ENCODE data around the gene RCAN3.
"Not testable (repeated sequence)": the region's sequence is repeated elsewhere in the genome, so short reads cannot be mapped to it uniquely, and the experiment has no call there.

Gene RCAN3

DNA sequence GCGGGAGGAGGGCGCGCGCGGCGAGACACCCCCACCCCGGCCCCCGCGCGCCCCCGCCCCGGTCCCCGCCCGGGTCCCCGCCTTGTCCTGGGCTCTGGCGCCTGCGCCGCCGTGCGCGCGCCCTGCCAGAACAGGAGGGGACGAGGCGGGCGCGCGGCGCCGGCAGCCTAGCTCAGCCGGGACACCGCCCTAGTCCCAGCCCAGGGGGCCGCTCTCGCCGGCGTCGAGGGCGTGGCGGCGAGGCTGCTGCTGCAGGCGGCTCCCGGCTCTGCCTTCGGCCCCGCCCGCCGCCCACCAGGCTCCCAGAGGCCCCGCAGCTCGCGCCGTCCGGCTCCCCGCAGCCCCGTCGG is at the start of gene RCAN3:
RCAN3 (plus strand) TSS at position 128 of the 350 bp plus-strand sequence. CDS start 11,537 bp downstream, outside the sequence.
- peak; percentile 65 to 85 (median 68) for DNase-seq

- DNase-seq, result no peak
Observed at GRCh38 chr1:24452922-24453485, 49.6 kb upstream of the RCAN3 start.

- no peak for DNase-seq
Observed at GRCh38 chr1:24454673-24455072, 48.0 kb upstream of the RCAN3 start.

DNA sequence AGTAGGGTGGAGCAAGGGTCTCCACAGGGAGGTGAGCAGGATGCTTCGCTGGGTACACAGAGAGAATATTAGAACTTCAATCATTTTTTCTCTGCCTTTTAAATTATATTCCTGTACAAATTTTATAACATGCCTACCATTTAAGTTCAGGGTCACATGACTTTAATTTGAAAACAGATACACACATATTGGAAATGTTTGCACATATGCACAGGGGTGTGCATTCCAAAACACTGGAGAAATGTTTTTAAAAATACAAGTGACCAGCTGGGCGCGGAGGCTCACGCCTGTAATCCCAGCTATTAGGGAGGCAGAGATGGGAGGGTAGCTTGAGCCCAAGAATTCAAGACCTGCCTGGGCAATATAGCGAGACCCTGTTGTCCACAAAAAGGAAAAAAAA is 47.4 kb upstream of the RCAN3 start:
- no peak for DNase-seq

GRCh38 chr1:24457866-24458265 is 44.8 kb upstream of the RCAN3 start:
- no peak for DNase-seq

DNA sequence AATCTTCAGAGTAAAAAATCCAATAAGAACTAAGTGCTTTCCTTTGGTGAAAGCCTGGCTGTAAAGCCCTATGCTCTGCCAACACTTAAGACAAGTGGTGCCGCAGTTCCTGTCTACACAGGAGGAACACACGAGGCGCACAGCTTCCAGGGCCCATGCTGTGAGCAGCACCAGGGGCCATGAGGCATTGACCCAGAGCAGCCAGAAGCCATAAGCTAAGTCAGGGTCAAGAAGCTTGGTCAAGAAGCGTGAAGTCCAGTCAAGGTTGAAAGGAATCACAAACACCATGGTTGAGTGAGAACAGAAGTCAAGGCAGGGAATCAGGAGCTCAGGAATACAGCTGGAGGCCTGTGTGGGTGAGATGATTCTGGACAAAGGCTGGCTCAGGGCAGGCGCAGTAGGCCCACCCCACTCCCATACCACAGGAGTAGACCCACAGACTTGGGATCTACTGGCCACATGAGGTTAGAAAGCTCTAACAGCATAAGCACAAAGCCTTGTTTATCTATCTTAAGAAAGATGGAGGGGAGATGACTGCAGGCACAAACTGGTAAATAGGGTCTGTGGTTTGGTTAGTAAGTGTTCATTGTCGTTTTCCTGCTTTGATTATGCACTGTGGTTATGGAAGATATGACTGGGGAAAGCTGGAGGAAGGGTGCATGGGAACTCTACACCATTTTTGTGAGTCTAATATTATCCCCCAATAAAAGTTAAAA is 42.9 kb upstream of the RCAN3 start:
- no peak for DNase-seq

- not testable (repeated sequence) for DNase-seq
Observed at GRCh38 chr1:24462128-24462527, 40.5 kb upstream of the RCAN3 start.

GRCh38 chr1:24463776-24464735 is 38.6 kb upstream of the RCAN3 start:
- no peak for DNase-seq

DNA sequence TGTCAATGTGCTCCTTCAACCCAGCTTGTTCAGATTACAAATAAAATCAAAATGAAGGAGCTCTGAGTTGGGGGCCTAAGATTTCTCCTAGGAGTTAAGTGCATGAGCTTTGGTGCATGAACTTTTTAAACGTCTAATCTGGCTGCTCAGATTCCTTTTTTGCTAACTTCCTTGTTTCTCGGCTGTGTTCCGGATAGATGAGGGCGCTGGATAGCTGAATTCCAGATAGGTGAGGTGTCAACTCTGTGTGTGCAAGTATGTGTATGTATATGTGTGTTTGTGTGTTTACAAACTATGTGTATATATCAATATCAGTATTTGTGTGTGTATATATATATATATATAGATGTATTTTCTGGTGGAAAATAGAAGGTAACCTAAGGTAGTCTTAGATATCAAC is 37.5 kb upstream of the RCAN3 start:
- no peak for DNase-seq

DNA sequence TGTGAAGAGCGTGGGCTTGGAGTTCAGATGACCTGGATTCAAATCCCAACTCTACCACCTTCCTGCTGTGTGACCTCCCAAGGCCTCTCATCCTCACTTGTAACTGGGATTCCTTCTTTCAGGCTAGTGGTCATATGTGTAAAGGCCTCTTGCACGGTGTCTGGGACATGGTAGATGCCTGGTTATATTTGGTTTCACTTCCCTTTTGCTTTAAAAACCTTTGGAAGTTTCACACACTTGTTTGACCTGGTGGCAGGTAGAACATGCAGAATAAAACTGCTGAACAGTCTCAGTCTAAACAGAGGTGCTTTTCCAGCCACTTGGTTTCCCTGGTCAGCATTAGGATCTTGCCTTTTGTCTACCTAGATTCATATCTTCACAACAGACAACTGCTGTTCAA is 37.0 kb upstream of the RCAN3 start:
- no peak for DNase-seq

DNA sequence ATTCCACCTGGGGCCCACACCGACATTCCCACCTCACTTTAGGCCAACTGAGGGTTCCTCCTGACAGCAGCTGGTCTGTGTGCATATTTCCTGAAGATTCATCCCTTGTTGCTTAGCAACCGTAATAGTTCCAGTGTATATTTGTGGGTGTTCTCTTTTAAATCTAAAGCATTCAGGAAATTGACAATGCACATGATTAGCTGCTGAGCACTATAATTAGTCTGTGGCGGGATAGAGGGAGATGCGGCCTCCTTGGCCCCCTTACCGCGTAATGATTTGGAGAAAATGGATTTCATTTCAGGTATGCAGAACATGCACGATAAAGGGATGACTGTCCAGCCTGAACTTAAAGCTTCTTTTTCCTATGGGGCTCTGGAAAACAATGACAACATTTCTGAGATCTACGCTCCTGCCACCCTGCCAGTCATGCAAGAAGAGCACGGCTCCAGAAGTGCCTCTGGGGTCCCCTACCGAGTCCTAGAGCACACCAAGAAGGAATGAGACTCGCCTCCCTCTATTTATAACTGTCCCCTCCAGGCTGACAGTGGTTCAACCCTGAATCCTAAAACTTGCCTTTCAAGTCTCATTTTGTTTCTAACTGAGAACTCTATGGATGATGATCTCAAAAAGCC is 33.8 kb upstream of the RCAN3 start:
- DNase-seq, result no peak

GRCh38 chr1:24470592-24470991 is 32.0 kb upstream of the RCAN3 start:
- no peak for DNase-seq

- DNase-seq, result no peak
Observed at GRCh38 chr1:24472527-24473251, 29.9 kb upstream of the RCAN3 start.

DNA sequence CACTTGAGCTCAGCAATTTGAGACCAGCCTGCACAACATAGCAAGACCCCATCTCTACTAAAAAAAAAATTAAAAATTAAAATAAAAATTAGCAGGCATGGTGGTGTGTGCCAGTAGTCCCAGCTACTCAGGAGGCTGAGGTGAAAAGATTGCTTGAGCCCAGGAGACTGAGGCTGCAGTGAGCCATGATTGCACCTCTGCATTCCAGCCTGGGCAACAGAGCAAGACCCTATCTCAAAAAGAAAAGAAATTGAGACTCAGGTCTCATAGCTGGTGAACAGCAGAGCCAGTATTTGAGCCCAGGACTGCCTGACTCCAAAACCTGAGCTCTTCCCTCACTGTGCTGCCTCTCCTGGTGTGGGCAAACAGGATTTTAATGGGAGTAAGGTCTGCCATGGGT is 28.4 kb upstream of the RCAN3 start:
- no peak for DNase-seq

DNA sequence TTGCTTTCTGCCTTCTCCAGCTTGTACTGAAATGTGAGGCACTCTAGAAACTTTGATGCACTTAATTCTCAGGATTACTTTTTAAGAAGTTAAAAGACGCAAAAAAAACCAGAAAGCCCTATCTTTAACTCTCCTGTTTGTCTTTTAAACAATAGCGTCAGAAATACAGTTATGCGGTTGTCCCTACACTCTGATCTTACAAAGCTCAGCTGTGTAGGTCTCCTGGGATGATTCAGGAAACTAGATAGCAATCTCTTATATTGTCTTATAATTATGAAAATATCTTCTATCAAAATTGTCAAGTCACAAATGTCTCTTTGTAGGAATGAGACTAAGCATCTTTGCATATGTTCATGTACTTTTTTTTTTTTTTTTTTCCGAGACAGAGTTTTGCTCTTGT is 26.9 kb upstream of the RCAN3 start:
- DNase-seq, result no peak

DNA sequence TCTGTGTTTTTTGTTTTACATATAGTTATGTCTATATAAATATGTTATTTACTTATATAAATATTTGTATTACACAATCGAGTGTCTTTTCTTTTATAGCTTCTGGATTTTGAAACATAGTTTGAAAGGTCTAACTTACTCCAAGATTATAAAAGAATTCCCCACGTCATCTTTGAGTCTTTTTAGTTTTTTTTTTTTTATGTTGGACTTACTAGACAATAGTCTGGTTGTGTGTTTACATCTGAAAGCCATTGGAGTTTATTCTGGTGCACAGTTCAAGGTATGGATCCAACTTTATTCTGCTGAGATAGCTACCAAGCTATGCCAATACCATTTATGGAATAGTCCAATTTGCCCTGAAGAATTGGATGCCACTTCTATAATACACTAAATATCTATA is 26.1 kb upstream of the RCAN3 start:
- no peak for DNase-seq

GRCh38 chr1:24477309-24477708 is 25.3 kb upstream of the RCAN3 start:
- no peak for DNase-seq

DNA sequence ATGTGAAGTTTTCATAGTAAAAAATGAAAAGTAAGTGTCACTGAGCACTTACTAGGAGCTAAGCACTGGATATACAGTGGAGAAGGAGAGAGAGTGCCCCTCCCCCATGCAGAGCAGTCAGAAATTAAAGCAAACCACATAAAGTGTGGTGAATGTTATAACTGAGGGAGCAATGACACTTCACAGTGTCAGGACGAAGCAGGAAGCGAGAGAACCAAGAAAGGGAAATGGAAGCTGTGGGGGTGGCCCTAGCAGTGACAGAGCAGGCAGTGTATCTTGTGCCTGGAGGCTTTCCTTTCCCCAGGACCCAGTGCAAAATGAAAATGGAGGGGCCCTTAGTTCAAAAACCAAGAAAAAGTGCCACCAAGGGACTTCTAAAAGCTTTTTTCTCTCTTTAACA is 21.5 kb upstream of the RCAN3 start:
- peak in 1 of 4 experiments; percentile 24 for DNase-seq

- no peak for DNase-seq
Observed at GRCh38 chr1:24481843-24482610, 20.6 kb upstream of the RCAN3 start.

- no peak for DNase-seq
Observed at GRCh38 chr1:24483441-24483840, 19.2 kb upstream of the RCAN3 start.

GRCh38 chr1:24484199-24484598 is 18.4 kb upstream of the RCAN3 start:
- DNase-seq, result no peak

All from activated naive CD4-positive, alpha-beta T cell (primary cell).